Measurements from ENCODE around the gene KIRREL1. TPM values are rescaled to one million over a fixed set of nuclear protein-coding genes. Genes with fewer than 3 reads are reported as not detected.

The KIRREL1 gene
- total RNA-seq, 1 donor from 2014 or later = 40.8 TPM

DNA sequence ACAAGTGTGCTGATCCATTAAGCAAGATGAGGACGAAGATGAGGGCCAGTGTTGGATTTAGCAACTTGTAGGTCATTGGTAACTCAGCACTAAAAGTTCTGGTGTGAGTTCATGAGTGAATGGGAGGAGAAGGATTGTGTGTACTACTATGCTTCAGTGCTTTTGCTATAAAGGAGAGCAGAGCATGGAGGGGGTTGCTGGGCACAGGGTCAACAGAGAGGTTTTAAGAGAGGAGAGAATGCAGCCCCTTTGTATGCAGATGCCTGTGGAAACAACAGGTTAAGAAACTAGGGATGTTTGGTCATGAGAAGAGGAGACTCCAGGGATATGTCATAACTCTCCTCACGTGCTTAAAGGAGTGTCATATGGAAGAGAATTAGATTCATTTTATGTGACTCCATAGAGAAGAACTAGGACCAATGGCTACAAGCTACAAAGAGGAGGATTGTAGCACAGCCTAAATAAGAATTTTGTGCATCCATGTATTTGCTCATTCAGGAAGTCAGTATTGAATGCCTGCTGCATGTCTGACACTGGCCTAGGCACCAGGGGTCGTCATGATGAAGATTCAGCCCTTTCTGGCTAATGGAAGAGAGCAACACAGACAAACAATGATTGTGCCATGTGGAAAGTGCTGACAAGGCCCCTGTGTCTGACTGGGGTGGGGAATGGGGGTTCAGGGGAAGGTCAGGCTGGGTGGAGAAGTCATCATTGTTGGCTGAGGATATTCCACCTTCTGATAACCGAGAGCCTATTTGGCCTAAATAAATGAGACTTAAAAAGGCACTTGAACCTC, 53.5 kb downstream of the KIRREL1 start:
- H3K36me3 ChIP-seq = no peaks in the 10 kb centered on the region
- no peaks in the 10 kb centered on the region for H3K27me3 ChIP-seq
- no peak overlapping the region for H3K27ac ChIP-seq
- no peak overlapping the region for H3K4me3 ChIP-seq
- H3K9me3 ChIP-seq = no peaks in the 10 kb centered on the region
- TF ChIP-seq, protein P1, sequence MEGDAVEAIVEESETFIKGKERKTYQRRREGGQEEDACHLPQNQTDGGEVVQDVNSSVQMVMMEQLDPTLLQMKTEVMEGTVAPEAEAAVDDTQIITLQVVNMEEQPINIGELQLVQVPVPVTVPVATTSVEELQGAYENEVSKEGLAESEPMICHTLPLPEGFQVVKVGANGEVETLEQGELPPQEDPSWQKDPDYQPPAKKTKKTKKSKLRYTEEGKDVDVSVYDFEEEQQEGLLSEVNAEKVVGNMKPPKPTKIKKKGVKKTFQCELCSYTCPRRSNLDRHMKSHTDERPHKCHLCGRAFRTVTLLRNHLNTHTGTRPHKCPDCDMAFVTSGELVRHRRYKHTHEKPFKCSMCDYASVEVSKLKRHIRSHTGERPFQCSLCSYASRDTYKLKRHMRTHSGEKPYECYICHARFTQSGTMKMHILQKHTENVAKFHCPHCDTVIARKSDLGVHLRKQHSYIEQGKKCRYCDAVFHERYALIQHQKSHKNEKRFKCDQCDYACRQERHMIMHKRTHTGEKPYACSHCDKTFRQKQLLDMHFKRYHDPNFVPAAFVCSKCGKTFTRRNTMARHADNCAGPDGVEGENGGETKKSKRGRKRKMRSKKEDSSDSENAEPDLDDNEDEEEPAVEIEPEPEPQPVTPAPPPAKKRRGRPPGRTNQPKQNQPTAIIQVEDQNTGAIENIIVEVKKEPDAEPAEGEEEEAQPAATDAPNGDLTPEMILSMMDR (IDR thresholded peaks at IDR 0.05) = no peak
- DNase-seq (no peak), ATAC-seq (no peak)
- H3K4me1 ChIP-seq = peaks cover 14% of the 10 kb centered on the region
- intact Hi-C loops (cut with DNase I) = no loop called here

DNA sequence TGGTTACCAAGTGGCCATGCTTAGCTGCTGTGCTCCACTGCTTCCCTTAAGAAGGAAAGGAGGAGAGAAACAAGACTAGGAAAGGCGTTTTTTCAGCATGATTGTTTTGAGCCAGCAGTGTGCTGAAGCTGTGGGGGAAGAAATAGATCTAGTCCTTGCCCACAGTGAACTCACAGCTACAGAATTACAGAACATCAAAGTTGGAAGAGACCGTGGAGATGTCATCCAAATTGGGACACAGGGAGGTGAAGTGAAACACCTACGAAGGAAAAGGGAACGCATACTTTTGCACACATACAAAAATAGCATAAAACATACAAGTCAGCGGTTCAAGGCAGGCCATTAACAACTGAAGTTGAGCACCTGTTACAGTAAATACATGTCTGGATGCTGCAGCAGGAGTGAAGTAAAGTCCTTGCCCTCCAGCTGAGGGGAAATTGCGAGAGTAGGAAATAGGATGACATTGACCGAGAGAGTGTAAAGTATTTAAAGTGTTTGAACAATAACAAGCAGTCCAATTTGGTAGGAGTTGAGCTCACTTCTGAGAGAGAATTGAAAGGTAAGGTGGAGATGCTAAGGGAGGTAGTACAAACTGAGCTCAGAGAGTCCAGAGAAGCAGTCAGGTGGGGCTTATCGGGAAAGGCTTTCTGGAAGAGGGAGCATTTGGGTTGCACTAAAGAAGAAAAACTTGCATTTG, 55.1 kb downstream of the KIRREL1 start:
- Histone ChIP-seq H3K4me1 (peaks cover 14% of the 10 kb centered on the region), H3K27me3 (no peaks in the 10 kb centered on the region), H3K27ac (no peak overlapping the region), H3K36me3 (no peaks in the 10 kb centered on the region), H3K4me3 (no peak overlapping the region), H3K9me3 (no peaks in the 10 kb centered on the region)
- intact Hi-C loops (cut with DNase I) = no loop called here
- ATAC-seq = peak; percentile 51
- no peak for DNase-seq
- TF ChIP-seq, protein P1 (IDR thresholded peaks at IDR 0.05) = no peak

DNA sequence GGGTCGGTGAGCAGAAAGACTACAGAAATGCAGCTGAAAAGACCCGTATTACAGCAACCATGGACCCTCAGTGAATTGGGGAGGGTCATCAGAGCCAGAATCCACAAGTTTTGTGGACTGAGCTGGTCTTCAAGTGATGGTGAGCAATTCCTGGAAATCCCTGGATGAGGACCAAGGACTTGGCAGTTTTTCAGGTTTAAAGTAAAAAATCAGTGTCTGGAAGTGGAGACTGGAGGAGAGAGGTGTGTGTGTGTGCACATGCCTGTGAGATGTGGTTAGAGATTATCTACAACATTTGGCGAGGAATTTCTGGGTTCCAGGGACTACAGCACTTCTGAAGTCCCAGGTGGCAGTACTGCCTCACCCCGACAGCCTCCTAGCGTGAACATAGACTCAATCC, 56.4 kb downstream of the KIRREL1 start:
- no peaks in the 10 kb centered on the region for H3K27me3 ChIP-seq
- DNase-seq (no peak), ATAC-seq (no peak)
- H3K9me3 ChIP-seq = no peaks in the 10 kb centered on the region
- peaks cover 12% of the 10 kb centered on the region for H3K4me1 ChIP-seq
- intact Hi-C loops (cut with DNase I) = no loop called here
- TF ChIP-seq, protein P1 (IDR thresholded peaks at IDR 0.05) = no peak
- no peaks in the 10 kb centered on the region for H3K36me3 ChIP-seq
- no peak overlapping the region for H3K4me3 ChIP-seq
- no peak overlapping the region for H3K27ac ChIP-seq

DNA sequence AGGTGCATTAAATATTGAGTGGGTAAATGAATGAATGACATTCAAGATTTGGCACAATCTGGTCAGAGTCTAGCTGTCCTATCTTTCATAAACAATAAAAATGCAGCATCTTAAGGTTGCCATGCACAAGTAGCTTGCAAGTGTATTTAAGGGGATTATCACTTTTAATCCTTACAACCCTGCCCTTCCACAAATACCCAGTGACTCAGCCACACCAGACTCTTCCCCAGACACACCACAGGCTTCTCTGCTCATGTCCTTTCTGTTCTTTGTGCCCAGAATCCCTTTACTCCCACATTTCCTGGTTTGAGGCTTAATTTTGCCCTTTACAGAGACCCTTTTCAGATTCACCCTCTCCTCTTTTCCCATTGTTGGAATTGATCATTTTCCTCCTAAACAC, 59.8 kb downstream of the KIRREL1 start:
- no peak overlapping the region for H3K27ac ChIP-seq

DNA sequence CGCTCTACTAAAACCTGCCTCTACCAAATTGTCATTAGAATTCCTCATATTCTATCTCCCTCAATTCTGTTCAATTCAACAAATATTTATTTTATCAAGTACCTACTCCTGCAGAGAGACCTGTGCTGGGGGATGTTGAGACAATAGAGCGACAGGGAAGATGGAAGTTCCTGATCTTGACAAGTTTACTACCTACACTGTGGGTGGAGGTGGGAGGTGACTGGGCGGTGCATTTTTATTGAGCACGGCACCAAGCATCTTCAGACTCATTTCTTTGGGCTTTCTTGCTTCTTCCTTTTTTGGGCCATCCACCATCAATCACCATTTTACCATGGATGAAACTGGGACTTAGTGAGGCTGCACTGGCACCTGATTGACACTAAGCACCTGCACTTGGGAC, 61.3 kb downstream of the KIRREL1 start:
- Histone ChIP-seq H3K27ac (no peak overlapping the region), H3K4me3 (no peak overlapping the region), H3K36me3 (no peaks in the 10 kb centered on the region), H3K9me3 (no peaks in the 10 kb centered on the region), H3K27me3 (no peaks in the 10 kb centered on the region), H3K4me1 (peaks cover 17% of the 10 kb centered on the region)
- TF ChIP-seq, protein P1 (IDR thresholded peaks at IDR 0.05) = no peak
- DNase-seq (no peak), ATAC-seq (no peak)
- intact Hi-C loops (cut with DNase I) = no loop called here

More for the DNA sequence above, 59.8 kb downstream of the KIRREL1 start:
- Histone ChIP-seq H3K9me3 (no peaks in the 10 kb centered on the region), H3K27me3 (no peaks in the 10 kb centered on the region), H3K4me1 (peaks cover 15% of the 10 kb centered on the region), H3K4me3 (no peak overlapping the region), H3K36me3 (no peaks in the 10 kb centered on the region)
- TF ChIP-seq, protein P1 (IDR thresholded peaks at IDR 0.05) = no peak
- ATAC-seq (no peak), DNase-seq (no peak)
- intact Hi-C loops (cut with DNase I) = no loop called here

Data from upper lobe of right lung (tissue), 1 donor.